Left cardiac atrium (tissue), 4 donors: Measurements from ENCODE around the gene TSPAN9. TPM values are rescaled to one million over a fixed set of nuclear protein-coding genes. Genes with fewer than 3 reads are reported as not detected.
A peak's percentile ranks its signal among the peaks of the same experiment; 100 is the strongest.

Source experiments
- ATAC-seq, 2 donors: fragments of 200-7000 bp; cut with Tn5 transposase; one replicate each; pipeline ENCODE4 v1.9.1; 2020; ENCODE audit warnings: mild to moderate bottlenecking in 2 of 2, moderate library complexity in 2 of 2
- DNase-seq: peaks from one replicate; pipeline ENCODE4 v3.0.0-alpha.2; 2020
- intact Hi-C, 2 donors: fragments of 100-400 bp; cut with DNase I; formaldehyde crosslinking; loops; one replicate each; pipeline versions ENCODE4 v1.14.1 to v1.15.1; 2022 to 2023
- total RNA-seq, 2 donors: library from RNA; stranded (reverse); fragmentation: NEBNext Ultra II Directional; extraction: Animal tissue kit (Norgen Biotek cat#: 25700); gene quantifications; one replicate each; pipeline ENCODE4 v1.2.1, GENCODE V29; 2021
- donor health status: DM: no; HTN: yes; CAD: no.
- donor health status: DM: no; HTN: yes; CAD: no; lungs with severe emphysema.
- donor health status: DM: yes; HTN: yes; CAD: no.
- donor health status: Dilated cardiomyopathy.

The TSPAN9 gene
- total RNA-seq, 2 donors from 2014 or later, result 125 to 201 TPM

DNA sequence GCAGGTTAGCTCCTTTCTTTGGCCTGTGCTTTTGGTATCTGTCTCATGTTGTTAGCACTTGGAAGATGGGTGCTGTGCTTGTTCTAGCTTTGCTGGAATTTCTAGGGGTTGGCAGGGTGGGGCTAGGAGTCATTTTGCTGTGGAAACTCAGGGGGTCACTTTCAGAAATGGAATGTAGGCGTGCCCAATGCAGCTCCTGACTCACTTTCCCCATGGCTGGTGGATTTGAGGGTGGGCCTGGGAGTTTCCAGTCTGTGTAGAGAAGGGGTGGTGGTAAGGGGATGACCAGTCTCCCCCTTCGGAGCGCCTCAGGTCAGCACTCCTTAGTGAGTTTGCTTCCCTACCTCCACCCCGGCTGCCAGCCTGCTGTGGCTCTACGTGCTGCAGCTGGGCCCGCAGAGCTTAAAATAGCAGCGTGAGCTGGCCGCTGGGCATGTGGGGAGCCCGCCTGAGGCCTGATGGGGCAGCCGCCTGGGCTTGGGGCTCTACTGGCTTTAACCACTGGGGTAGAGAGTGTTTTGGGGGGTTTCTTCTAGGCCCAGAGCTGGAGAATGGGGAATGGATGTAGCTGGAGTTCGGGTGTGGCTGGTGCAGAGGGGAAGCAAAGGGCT is 108.2 kb downstream of the TSPAN9 start:
- DNase-seq, result peak; percentile 55
- intact Hi-C loops, result loop anchor here in 1 of 2 donors (5.0 kb wide), 1 partner anchor 33 kb away; no protein-coding TSS in a partner anchor
- ATAC-seq, result peak; percentile 84 to 87

DNA sequence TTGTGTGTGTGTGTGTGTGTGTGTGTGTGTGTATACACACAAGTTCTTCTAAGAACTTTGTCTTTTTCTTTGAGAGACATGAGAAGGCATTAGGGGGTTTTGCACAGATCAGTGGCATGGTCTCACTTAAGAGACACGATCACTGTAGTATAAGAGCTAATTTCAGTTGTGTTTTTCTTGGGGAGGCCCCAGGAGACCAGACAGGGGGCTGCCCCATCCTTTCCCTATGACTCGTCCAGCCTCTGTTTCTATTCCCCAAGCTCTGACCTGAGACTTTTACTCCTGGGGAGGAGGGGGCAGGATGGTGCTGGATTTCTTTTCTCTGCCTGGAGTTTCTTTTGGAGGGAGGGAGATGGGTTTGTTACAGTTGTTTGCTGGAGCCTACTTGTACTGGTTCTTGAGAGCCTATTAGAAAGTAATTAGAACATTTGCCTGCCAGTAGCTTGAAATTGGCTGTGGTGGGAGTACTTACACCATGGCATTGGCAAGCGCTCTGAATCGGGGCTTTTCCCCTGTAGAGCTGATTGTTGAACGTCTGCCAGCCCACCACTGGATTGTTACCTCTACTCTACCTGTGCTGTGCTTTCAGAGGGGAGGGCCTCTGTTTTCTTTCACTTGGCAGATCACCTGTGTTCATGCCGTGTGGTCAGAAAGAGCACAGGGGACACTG is 109.5 kb downstream of the TSPAN9 start:
- intact Hi-C loops, result loop anchor here in 1 of 2 donors (5.0 kb wide), 1 partner anchor 34 kb away; no protein-coding TSS in a partner anchor
- ATAC-seq (no peak), DNase-seq (no peak)

DNA sequence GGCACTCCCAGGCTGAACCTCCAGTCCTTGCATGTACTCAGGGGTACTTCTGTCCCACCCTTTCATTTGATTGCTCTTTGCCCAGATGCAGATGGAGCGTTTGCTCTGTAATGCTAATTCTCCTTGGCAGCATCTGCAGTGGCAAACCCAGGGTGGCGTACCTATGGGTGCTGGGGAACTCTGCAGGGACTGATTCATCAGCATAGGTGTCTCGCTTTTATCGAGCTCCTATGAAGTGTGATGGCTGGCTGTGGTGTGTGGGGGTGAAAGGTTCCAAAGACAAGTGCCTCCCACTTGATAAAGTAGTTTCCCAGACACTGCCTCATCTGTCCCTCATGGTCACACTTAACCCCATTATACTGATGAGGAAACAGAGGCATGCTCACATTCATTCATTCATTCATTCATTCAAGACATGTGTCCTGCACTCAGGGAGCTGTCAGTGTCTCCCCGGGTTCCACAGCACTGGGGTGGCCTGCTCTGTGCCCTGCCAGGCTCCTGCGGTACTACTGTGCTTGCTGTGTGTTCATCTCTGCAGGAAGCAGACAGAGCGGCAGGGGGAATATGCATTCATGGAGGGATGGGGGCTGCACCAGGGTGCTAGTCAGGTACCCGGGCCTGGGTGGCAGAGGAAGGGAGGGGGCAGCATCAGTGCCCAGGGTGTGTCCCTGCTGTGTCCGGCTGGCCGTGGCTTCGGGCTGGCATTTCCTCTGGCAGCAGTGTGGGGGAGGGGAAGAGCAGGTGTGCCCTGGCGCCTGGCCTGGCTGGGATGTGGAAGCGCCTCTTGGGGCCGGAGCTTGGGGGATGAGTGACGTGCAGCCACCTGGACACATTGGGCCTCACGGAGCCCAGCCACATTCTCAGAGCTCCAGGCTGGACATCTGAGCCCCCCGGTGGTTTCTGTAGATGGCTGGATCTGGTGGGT is 110.9 kb downstream of the TSPAN9 start:
- intact Hi-C loops, result loop anchor here in 1 of 2 donors (5.0 kb wide), 1 partner anchor 36 kb away; no protein-coding TSS in a partner anchor
- ATAC-seq (no peak), DNase-seq (no peak)

DNA sequence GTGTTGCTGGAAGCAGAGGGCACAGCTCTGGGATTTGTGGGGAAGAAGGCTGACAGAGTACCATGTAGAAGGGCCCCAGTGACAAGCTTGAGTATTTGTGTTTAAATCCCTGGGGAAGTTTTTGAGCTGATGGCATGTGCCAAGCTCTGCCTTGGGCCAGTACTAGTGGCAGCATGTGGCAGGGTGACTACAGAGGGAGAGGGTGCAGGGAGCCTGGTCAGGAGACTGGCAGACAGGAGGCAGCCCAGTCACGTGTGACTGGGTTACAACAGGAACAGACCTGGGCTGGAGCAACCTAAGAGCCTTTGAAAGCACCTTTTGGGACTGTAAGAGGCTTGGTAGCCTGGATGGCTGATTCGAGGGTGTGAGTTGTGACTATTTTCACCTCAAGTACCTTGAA is 112.1 kb downstream of the TSPAN9 start:
- DNase-seq (no peak), ATAC-seq (no peak)
- intact Hi-C loops, result loop anchor here in 1 of 2 donors (5.0 kb wide), 1 partner anchor 37 kb away; no protein-coding TSS in a partner anchor

DNA sequence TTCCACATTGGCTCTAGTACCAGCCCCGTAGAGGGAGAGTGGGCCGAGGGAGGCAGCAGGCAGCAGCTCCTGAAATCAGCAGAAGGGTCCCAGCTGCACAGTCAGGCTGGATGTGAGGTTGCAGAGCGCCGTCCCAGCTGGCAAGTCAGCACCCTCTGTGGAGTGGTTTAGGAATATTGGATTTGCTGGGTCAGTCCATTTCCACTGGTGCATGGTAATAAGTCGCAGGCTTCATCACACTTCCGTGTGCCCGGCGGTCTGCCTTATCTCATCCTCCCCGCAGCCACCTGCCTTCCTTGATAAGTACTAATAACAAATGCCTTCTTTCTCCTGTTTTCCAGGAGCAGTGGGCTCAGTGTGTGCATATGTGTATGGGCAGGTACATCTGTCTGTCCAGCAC is 112.9 kb downstream of the TSPAN9 start:
- intact Hi-C loops, result no loop called here
- DNase-seq (no peak), ATAC-seq (no peak)

DNA sequence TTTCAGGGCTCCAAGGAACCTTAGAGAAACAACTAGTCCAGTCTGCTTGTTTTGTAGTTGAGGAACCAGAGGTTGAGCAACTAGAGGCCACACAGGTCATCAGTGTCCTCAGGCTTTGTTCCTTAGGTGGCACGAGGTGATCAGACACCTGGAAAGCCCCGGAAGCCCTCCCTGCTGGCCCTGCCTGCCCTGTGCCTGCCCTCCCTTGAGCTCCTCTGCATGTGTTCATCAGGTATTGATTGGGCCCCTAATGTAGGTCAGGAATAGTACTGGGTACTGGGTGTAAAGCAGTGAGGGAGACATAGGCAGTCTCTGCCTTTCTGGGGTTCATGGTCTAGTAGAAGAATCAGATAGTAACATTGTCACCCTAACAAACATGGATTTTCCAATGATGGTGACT is 114.3 kb downstream of the TSPAN9 start:
- DNase-seq, result no peak
- intact Hi-C loops, result no loop called here

DNA sequence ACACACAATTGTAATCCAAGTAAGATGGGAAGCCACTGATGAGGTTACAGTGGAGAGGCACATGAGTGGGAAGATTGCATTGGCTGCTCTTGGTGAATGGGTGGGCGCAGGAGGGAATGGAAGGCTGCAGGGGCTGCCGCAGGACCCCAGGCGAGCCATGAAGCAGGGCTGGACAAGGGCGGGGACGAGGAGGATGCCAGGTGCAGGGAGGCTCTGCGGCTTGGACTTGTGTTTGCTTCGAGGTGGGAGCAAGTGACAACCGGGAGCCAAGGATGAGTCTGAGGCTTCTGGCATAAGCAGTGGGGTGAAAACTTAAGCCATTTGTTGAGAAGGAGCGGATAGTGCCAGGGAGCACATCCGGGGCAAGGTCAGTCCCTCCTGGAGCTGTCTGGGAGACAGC is 115.0 kb downstream of the TSPAN9 start:
- intact Hi-C loops, result no loop called here
- DNase-seq (no peak), ATAC-seq (no peak)

More for the DNA sequence above, 114.3 kb downstream of the TSPAN9 start:
- no peak for ATAC-seq

DNA sequence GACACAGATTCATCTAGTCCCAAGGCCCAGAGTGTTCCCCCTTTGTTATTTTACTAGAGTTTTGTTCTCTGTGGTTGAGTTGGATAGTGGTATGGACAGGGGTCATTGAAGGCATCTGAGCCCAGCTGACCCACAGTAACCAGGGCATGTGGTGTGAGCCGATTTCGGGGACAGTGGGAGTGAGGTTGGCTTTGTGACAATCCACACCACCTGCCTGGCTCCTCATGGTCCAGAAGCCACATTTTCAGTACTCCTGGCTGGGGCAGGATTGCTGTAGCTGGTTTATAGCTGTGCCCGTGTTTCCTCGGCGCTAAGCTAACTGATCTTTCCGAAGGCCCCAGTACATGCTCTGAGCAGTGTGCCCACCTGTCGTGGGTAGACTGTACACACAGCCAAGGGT is 116.0 kb downstream of the TSPAN9 start:
- intact Hi-C loops, result no loop called here
- no peak for ATAC-seq
- DNase-seq, result no peak

DNA sequence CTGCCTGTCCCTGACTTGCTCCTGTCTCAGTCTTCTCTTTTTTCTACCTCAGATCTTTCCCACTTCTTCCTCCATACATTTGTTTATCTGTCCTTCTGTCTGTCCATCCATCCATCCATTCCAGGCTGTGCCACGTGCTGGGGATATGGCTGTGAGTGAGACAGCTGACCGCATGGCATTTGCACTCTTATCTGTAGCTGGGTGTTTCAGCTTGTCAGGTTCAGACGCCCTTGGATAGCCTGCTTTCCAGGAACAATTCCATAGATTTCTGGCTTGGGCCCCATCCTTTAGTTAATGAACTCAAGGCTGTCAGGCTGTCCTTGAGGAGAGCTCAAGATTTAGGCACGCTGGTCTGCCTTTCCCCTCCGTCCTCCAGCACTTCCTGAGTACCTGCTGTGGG is 116.6 kb downstream of the TSPAN9 start:
- DNase-seq (no peak), ATAC-seq (peak; percentile 15 to 31)
- intact Hi-C loops, result no loop called here

DNA sequence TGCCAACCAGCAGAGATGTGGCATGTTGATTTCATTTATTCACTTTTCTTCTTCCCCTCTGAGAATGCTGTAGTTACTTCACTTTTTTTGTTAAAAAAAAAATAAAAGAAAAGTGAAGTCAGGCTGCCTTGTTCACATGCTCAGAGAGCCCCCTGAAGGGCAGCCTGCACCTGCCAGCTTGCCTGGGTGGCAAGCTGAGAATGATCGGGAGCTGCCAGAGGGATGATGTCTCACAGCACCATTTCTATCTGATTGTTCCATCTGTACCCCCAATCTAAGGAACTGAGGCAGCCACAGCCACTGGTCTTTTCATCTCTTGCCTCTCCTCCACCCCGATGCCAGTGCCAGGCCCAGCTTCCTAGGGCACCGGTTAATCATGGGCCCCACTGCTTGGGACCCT is 118.2 kb downstream of the TSPAN9 start:
- intact Hi-C loops, result no loop called here
- ATAC-seq, result no peak

DNA sequence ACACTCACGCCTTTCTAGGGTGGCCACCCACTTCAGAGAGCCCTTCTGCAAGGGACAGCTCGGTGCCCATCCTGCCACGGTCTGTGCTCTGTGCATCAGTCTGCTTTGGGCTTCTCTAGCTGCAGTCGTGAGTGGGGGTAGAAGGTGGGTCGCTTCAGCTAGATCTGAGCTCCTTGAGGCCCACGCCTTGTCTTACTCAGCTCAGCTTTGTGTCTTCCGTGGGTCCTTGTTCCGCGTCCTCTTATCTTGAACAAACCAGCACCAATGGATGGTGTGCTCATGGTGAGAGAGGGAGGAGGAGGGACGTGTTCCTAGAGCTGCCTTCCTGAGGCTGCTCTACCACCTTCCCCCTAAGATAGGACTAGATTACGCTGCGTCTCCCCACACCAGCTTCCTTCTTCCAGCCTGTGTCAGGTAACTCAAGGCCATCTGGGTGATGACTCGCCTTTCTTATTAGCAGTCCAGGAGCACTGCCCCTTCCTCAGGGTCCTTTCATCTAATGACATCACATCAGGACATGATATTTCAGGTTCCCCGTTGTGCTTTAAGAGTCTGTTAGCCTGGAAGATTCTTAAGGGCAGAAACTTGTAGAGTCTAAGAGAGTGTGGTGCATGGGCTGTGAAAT is 118.8 kb downstream of the TSPAN9 start:
- intact Hi-C loops, result no loop called here
- ATAC-seq (no peak), DNase-seq (no peak)

More for the DNA sequence above, 118.2 kb downstream of the TSPAN9 start:
- DNase-seq, result no peak

DNA sequence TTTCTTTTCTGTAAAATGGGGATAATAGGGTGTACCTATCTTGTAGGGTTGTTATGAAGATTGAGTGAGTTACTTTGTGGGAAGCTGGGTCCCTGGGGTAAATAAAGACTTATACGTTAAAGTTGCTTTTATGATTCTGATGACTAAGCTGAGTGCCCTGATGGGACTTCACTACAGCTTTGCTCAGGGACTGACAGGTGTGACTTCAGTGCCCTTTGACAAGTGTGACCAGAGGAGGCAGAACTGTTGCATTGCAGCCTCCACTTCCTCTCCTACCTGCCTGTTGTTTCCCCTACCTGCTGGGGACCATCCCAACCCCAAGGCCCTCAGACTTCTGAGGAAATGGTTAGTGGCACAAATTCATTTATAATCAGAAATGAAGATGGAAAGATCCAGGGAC is 119.3 kb downstream of the TSPAN9 start:
- DNase-seq (no peak), ATAC-seq (no peak)
- intact Hi-C loops, result no loop called here

DNA sequence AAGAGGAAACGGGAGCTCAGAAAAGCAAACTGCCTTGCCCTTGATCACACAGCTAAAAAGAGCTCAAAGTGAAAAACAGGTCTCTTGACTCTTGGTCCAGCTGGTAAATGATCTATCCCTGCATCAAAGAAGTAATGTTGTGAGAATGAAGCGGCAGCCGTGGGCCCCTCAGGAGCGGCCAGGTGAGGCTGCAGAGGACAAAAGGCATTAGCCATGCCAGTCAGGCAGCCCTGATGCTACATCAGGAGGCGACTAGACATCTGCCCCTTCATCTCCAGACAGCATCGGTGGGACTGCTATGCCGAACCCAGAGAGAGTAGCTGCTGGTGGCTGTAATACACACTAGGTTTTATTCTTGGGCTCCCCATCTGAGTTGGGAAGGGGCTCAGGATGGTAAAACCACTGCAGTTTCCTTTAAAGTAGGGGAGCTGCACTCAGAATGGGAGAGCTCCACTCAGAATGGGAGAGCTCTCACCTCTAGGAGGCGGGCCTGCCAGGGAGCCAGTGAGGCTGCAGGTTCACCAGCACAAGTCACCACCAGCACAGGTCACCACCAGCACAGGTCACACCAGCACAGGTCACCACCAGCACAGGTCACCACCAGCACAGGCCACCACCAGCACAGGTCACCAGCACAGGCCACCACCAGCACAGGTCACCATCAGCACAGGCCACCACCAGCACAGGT is 120.1 kb downstream of the TSPAN9 start:
- DNase-seq (no peak), ATAC-seq (no peak)
- intact Hi-C loops, result no loop called here

DNA sequence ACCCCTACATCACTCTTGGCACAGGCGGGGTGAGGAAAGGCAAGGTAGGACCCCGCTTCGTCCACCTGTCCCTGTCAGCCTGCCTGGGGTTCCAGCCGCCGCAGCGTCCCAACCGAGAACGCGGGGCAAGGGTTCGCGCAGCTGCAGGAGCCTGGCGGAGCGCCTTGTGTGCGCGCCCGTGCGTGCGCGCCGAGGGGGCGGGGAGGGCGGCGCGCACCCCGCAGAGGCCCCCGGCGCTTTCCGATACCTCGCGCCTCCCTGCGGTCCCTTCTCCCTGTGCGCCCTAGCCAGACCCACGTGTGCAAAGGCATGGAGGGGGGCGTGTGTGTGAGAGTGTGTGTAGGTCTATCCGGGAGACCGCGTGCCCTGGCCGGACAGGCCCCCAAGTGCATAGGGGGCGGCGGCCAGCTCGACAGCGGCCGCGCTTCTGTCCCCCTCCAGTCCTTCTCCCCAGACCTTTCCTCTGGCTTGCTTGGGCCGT is 122.4 kb downstream of the TSPAN9 start:
- ATAC-seq, result peak; percentile 39 to 53
- no peak for DNase-seq
- intact Hi-C loops, result loop anchor here (5.0 to 10.0 kb wide), 6 partner anchors 62 to 127 kb away; partner anchors contain the start of gene TSPAN9 (in 1 of the 2)

DNA sequence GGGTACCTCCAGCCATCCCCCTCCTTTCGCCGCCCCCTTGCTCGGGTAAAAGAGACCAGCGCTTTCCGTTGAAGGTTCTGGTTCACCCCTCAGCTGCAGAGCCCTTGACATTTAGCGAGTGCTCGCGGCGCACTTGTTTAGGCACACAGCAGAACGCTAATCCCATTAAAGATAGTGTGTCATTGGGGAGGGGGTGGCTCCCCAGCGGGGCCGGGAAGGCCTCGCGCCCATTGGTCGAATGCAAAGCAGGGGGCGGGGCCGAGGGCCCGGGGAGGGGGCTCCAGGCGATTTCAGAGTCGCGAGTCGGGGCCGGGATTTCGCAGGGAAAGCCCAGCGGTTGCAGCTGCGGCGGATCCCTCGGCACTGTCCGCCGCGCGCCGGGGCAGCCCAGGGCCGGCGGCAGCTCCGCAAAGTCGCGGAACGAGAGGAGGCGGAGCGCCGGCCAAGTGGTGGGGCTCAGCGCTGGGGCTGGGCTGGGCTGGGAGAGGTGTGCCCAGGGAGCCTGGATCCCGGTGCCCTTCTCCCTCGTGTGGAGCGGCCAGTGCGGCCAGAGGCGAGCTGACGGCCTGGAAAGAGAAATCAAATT is 122.9 kb downstream of the TSPAN9 start:
- DNase-seq (peak; percentile 66), ATAC-seq (peak; percentile 69 to 80)
- intact Hi-C loops, result loop anchor here (5.0 to 10.0 kb wide), 6 partner anchors 62 to 128 kb away; partner anchors contain the start of gene TSPAN9 (in 1 of the 2)

DNA sequence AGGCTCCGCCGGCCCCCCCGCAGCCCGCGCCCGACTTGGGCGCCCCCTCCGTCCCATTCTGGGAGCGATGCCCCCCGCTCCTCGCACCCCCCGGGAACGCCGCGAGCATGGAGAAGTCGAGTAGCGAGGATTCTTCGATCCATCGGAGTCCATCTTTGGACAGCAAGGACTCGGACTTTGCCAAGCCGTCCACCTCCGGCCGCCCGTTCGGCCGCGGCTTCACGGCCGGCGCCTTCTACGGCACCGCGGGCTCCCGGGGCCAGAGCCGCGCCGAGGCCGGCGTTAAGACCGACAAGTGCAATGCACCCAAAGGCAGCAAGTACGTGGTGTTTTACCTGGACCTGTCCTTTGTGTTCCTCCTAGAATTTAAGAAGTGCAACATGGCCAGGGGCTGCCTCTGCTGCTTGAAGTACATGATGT is 123.6 kb downstream of the TSPAN9 start:
- intact Hi-C loops, result loop anchor here (5.0 to 10.0 kb wide), 6 partner anchors 61 to 129 kb away; partner anchors contain the start of gene TSPAN9 (in 1 of the 2)
- peak; percentile 10 to 13 for ATAC-seq
- DNase-seq, result no peak

DNA sequence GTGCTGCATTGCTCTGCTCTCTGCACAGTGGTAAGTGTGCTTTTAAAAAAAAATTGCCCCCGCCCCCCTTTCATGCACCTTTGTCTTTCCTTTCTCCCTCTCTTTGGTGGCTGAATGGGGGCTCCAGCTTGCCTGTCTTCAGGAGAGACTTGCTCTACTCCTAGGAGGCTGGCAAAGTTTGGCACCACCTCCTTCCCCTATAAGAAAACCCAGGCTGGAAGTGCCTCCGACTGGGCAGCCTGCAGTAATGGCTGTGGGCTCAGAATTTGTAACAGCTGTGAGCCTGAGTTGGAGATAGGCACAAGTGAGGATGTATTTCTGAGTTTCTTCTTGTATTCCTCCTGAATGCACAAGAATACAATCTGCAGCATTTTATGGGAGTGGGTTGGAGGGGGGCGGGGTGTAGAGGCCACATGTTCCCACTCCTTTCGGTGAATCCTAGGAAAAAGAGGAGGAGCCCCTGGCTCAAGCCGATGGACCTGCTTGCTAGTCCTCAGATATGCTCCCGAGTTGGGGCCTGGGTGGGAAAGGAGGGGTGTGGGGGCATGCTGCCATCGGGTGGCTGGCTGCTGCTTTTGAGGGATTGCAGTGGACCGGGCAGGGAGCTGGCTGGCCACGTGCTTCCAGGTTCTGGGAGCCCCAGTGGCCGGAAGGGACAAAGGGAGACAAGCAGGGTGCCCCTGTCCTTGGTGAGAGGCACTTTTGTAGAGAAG is 124.3 kb downstream of the TSPAN9 start:
- ATAC-seq (peak in 1 of 2 donors; percentile 4), DNase-seq (no peak)

More for the DNA sequence above, 124.3 kb downstream of the TSPAN9 start:
- intact Hi-C loops, result loop anchor here (5.0 to 10.0 kb wide), 6 partner anchors 61 to 129 kb away; partner anchors contain the start of gene TSPAN9 (in 1 of the 2)
